DMS53 (cell line): Measurements from ENCODE around the gene BCO2.

Experiments used
- DNase-seq: peaks from one replicate; lab custom pipeline; 2025; lab: John Stamatoyannopoulos, UW

The BCO2 gene

GRCh38 chr11:112249871-112250610, 74.7 kb downstream of the BCO2 start:
- no peak for DNase-seq

DNA sequence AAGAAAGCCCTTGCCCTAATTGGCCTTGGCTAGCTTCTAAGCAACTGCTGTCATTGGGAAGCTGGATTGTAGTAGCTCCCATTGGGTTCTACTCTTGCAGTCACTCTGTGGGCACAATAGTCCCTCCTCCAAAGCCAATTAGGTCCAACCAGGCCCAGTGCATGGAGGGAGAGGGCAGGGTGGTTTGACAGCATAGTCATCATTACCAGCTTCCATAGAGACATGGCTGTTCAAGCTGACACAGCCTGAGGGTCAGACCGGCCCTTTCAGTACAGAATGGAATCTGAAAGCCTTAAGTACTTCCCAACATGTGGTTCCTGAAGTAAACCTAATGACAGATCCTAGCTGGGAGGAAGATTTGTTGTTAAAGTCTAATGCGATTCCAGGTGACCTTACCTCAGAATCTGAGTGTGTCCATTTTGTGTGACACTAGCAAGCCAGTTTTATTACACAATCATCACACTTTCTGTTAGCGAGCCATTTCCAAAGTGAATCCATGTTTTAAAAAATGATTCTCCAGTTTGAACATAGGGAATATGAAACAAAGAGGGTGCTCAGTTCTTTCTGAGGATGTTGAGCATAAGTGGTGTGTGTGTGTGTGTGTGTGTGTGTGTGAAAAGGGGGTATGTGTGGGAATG, 78.4 kb downstream of the BCO2 start:
- no peak for DNase-seq

DNA sequence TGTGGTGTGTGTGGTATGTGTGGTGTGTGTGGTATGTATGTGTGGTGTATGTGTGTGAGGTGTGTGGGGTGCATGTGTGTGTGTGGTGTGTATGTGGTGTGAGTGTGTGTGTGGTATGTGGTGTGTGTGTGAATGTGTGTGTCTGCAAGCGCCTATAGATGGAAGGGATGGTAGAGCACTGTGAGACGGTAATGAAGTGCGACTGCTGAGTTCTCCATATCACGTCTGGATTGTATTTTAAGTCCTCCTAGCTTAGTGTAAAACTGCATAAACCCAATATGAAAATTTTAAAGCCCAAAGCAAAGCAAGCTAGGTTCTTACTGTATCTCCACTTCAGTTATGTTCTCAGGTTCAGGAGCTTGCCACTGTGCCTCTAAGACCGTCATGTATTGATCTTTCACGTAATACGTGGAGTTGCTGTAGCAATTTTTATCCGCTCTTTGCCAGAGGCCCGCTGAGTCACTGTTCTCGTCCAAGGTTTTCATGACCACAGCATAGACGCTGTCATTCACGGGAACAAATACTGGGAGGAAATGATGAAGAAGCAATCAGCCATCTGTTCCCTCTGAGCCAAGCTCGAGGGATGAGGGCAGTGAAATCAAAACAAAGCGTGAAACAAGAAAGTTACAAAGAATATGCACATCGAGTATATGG, 79.9 kb downstream of the BCO2 start:
- DNase-seq = no peak

DNA sequence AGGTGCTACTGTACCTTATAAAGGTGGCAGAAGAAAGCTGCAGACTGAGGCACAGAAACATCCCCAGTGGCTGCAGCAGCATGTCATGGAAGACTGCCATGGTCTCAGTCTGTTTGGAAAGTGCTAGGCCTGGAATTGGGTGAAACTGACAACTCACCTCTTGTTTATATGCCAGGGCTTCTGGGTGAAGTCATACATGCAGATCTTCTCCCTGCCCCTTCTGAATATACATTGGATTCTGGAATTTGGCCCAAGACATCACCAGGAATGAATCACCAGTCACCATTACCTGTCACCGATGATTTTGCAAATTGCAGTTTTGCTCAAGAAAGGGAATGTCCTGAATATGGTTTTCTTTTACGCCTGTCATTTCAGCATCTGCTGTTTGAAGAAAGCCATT, 85.2 kb downstream of the BCO2 start, which contains the start of gene PLET1:
PLET1 (minus strand) TSS at position 371 of the 400 bp plus-strand sequence; CDS start at position 100, 271 bp downstream.
- no peak for DNase-seq

DNA sequence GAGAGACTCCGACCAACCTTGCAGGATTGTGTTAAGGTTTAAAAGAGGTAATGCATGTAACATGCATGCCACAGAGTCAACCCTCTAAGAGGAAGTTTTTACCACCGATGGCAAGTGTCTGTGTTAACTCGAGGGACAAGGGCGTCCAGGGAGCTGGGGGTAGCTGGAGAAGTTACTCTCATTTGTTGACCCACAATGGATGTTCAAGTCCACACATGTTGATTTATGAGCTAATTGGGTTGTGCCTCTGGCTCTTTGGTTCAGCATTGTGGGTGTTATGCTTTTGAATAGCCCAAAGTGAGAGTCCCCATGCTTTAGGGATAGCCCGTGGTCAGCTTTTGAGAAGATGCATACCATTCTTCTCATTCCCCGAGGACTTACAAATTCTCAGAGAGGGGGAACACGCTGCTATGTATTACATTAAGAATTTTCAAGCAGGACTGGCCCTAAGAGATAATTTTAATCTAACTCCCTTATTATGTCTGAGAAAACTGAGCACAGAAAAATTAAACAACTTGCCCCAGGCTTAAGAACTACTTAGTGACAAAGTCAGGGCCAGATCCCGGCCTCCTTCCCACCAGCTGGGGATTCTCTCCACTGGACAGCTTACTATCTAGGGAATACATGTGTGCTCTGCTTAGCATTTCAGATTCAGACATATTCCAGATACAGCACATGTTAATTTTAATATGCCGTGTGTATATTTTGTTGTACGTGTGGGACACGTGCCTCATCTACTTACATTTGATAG, 90.5 kb downstream of the BCO2 start:
- DNase-seq = no peak

DNA sequence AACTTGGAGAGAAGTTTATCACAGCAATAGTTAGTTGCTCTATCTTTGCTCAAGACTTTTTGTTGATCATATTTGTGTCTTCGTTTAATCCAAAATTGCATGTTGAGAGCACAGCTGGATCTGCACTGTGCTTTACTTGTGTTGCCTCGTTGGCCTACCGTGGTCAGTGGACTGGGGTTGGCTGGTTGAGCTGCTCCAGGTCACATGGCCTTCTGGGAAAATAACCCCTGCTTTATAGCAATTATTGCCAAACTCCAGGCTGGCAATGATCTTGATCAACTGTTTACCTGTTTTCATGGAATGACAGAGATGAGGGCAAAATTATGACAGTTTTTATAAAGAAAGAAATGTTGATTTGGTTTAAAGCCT, 91.1 kb downstream of the BCO2 start:
- no peak for DNase-seq

DNA sequence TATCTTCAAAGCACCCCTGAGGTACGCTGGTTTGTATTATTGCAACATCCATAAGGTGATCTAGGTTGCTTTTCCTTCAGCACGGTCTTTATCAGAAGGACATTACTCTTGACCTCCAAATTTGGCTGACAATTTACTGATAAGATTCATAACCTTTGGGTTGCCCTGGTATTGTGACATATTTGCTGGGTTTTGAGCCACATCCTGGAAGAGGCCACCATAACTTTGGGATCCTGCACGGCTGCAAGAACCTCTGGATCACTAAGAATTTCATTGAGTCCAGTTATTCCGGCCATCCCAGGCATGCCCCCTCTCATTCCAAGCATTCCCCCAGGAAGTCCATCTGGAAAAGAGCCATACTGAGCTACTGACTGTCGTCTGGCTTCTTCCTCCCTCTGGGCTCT, 91.9 kb downstream of the BCO2 start:
- no peak for DNase-seq

- DNase-seq = no peak
Measured at GRCh38 chr11:112268406-112268805, 93.1 kb downstream of the BCO2 start.
